Stimulated activated naive CD8-positive, alpha-beta T cell treated with anti-CD3 and anti-CD28 coated beads, Interleukin-15, Interleukin-2, amounts not matched to agents 100 U/mL and 50 U/mL, for 24 hours (primary cell): Measurements from ENCODE around the gene AP5B1.

Experiments used
- ATAC-seq: fragments of 150-1000 bp; cut with Tn5 transposase; one replicate; pipeline ENCODE4 v1.10.0; 2021
- DNase-seq: peaks from one replicate; pipeline ENCODE4 v3.0.0; 2021

Gene AP5B1

DNA sequence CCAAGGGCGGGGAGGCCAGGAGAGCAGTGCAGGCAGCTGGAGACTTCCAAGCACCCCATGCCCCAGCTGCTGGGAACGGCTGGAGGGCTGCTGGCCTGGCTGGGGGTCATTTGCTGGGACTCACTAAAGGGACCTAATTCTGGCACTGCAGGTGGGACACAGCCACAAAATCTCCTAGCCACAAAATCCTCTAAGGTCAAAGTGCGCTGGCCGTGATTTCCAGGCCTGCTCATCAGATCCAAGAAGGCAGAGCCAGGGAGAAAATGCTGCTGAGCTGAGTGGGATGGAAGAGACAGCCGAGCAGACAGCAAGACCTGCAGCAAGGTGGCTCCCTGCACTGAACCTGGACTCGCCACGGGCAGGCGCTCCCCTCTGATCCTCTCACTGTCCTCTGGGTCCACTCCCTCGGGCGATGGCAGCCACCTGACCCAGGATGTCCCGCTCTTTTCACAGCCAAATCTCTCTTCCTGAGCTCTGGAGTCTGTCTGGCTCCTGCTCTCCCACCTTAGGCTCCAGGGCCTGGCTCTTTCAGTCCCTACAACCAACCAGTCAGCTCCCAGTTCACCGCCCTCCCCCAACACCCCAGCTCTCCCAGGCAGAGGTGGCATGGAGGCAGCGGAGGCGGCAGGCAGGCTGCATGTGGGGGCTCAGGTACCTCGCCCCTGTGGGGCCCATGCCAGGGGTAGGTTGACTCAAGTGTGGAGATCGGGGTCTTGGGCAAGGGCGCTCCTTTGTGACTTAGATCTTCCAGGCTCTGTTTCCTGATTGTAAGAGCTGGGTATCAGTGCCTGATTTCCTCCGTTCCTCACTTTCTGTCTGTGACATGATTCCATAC, 20.6 kb upstream of the AP5B1 start:
- DNase-seq: no peak
- no peak for ATAC-seq

DNA sequence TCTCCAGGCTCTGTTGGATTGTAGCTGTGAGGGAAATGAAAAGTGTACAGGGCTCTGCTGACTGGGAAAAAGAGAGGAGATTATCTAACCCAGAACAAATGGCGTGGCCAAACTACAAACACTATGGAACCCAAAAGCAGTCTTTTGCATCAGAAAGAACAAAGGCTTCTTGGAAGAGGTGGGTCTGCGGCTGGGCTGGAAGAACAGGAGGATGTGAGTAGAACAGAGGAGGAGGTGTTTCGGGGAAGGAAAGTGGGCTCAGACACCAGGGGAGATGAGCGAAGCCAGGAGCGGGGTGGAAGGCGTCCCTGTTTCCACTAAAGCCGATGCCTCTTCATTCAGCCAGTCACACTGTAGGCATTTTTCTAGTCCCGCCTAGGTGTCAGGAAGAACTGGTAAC, 18.1 kb upstream of the AP5B1 start:
- ATAC-seq: no peak
- no peak for DNase-seq

DNA sequence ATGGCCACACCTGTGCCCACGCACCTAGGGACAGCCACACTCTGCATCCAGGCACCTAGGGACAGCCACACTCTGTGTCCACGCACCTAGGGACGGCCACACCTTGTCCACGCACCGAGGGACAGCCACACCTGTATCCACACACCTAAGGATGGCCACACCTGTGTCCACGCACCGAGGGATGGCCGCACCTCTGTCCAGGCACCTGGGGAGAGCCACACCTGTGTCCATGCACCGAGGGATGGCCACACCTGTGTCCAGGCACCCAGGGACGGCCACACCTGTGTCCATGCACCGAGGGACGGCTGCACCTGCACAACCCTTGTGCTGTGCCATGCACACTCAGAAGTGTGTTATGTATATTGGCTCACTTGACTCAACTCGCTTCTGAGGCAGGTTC, 16.9 kb upstream of the AP5B1 start:
- DNase-seq (no peak), ATAC-seq (no peak)

DNA sequence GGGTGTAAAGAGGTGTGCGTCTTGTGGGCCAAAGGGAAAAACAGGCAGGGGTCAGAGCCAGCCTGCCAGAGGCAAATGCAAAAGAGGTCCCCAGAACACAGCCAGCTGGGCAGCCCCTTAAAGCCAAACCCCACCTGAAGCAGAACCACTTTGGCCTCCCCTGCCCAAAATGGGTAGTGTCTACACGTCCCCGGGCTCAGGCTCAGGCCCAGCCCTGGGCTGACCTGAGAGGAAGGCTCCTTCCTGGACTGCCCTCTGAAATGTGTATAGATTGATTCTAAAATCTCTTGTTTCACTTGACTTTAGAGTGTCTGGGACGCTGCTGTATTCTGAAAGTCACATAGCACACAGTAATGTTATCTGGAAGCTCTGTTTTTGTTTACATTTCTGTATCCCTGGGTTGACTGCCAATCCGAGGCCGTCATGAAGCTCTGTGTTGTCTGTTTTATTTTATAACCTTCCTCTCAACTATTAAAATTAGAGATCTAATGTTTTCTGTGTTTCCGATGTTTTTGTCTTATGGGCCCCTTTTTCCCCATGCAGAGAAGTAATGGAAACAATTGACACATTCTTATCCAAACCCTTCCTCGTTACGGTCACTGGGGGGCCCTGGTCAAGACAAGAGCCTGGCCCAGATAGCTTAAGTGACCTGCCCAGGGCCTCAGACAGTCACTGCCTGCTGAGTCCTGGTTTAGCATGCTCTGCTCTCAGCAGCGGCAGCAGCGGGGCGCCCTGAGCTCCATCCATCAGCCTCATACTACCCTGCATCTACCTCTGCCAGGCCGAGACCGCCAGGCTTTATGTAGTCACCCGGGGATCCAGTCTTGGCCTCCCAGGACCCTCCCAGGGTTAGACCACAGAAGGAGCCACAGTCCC, 16.2 kb upstream of the AP5B1 start:
- ATAC-seq: no peak
- no peak for DNase-seq

DNA sequence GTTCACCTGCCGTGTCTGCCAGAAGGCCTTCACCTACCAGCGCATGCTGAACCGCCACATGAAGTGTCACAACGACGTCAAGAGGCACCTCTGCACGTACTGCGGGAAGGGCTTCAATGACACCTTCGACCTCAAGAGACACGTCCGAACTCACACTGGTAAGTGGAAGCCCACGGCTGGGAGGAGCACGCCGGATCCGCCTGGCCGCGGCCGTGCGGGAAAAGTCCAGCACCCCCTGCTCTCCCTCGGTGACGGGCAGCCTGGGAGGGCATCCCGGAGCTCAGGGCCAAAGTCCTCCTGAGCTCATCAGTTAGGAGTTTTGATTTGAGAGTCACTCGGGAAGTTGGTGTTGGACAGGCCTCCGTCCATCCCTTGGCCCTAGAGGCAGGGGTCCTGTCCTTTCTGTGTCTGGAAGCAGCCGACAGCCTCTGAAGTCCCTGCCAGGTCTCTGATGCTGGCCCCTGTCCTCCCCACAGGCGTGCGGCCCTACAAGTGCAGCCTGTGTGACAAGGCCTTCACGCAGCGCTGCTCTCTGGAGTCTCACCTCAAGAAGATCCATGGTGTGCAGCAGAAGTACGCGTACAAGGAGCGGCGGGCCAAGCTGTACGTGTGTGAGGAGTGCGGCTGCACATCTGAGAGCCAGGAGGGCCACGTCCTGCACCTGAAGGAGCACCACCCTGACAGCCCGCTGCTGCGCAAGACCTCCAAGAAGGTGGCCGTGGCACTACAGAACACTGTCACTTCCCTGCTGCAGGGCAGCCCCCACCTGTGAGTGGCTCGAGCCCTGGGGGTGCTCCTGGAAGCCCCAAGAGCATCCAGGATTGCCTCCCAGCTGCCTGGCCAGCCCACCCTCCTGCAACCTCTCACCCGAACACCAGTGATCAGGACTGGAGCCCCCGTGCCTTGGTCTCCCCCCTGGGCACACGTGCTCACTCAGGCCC, 14.1 kb upstream of the AP5B1 start:
- DNase-seq (no peak), ATAC-seq (no peak)

DNA sequence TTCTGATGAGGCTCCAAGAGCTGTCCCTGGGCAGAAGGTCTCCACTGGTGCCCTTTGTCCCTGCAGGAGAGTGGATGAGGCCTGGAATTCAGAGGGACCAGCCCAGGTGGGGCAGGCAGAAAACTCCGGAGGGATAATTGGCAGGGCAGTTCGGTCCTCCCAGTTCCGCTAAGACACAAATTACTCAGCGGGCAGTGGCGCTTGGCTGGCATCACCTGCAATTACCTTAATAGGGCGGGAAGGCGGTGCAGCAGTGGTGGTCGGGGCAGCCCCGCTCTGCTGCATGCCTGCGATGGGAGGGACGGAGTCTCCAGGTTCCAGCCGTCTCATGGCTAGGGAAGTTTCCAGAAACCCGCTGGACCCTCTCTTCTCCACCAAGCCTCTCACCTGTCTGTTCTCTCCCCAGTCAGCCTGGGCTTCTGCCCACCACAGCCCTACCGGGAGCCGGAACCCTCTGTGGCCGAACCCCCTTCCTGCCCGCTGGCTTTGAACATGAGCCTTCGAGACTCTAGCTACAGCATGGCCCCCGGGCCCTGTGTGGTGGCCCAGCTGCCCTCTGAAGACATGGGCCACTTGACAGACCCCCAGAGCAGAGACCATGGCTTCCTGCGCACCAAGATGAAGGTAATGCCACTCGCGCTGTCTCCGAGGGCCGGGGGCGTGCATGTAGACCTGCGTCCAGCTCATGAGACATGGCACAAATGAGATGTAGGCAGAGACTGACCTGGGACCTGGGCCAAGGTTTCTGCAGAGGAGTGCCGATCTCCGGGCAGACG, 13.0 kb upstream of the AP5B1 start:
- no peak for DNase-seq
- ATAC-seq: no peak

DNA sequence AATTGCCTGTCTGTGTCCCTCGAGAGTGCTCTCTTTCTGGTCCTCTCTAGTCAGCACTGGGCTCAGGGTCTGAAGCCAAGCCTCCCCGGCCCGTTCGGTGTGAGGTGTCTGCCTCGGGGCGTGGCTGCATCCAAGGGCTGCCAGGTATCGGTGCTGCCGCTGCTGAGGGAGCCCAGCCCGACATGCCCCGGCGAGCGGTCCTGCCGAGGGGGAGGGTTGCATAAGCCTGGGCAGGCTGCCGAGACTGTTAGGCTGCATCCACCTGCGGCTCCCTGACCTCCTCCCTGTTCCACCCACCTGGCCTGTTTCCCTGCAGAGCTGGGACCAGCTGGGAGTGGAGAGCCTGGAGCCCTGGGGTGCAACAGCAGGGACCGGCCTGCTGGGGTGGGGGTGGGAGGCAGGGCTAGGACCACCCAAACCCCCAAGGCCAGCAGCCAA, 12.4 kb upstream of the AP5B1 start:
- ATAC-seq: no peak
- DNase-seq: no peak

DNA sequence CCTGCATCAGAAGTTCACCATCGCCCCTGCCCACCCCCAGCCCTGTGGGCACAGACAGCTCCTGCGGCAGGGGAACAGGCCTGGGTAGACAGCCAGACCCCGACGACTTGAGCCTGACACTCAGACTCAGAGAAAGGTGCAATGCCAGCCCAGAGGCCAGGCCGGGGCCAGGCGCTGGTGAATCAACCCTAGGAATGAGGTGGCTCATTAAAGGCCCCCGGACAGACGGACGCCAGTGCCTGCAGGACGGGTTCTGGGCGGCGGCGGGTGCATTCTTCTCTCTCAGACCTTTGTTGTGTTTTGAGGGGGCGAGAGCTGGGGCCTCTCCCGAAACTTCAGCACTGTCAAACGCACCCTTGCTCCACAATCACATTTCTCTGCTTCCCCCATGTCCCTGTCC, 11.7 kb upstream of the AP5B1 start:
- no peak for DNase-seq
- no peak for ATAC-seq

DNA sequence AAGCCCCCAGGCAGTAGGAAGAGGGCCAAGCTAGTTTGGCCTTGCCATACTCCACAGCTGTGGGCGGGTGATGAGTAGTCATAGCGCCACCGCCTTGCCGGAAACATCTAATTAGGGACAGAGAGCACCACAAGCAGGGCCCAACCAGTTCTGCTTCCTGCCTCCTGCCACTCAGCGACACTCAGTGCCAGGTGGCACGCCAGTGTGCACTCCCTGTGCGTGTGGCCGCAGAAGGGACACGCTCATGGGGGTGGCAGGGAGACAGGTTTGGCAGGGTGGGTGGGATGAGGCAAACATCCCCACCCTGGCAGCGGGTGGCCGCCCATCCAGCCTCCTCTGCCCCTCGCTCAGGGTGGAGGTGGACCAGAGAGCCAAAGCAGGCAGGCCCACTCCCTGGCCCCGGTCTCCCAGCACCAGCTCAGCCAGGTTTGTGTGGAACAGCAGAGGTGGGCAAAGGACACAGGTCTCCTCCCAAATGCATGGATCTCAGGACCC, 11.0 kb upstream of the AP5B1 start:
- ATAC-seq (peak; percentile 90), DNase-seq (peak; percentile 68)

DNA sequence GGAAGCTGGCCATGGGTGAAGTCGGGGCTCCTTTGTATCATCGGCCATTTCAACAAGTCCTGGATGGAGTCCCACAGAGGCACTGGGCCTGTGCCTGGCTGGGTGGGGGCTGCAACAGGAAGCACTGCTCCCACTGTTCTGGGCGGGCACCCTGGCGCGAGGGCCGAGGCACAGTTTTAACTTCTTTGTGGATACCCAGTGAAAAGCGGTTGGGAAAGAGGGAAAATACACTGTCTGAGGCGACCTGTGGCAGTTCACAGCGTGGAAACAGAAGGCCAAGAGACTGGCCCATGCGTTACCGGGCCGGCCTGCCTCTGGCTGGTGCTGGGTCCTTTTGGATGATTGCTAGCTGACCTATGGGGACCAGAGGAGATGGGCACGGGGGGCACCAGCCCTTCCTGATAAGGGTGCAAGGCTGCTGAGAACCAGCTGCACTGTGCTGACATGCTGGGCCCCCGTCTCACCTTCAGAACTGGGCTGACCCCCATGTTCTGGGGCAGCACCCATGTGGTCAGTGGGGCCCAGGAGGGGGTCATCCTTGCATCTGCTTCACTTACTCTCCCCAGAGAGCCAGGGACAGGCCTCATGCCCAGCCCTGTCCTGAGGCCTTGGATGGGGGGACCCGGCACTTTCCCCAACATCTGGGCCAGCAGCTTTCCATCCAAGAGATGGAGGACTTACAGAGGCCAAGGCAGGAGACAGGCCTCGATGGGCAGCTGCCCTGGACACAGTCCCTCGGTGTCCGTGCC, 10.3 kb upstream of the AP5B1 start:
- ATAC-seq: no peak

DNA sequence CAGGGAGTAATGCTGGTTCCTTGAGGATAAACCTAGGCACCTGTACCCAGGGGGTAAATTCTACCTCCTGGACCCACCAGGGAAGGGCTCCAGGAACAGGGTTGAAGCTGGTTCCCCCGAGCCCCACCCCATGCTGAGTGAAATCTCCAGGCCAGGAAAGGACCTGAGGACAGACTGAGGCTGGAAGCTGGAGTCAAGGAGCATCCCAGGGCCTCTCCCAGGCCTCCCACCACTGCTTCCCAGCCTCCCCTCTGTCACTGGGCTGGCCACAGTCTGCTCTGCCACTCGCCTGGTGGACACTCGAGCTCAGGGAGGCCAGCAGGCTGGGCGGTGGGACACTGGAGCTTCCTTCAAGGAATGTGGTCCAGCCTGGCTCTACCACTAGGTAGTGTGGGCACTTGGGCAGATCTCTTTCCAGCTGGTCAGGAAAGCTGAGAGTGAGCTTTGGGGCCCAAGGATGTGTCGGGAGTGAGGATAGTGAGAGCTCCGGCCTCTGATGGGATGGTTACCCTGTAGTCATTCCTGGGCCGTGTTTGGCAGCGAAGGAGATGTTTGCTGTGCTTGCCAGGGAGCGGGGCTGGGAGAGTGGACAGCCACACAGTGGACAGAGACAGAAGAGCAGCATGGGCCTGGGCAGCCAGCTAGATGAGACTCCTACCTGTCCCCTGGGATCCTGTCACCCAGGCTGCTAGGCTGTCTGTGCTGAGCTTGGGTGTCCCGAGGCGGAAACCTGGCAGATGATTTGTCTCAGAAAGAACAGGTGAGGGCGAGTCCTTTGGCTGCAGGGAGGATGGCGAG, 9.5 kb upstream of the AP5B1 start:
- no peak for DNase-seq
- ATAC-seq: no peak

More for the DNA sequence above, 10.3 kb upstream of the AP5B1 start:
- no peak for DNase-seq

DNA sequence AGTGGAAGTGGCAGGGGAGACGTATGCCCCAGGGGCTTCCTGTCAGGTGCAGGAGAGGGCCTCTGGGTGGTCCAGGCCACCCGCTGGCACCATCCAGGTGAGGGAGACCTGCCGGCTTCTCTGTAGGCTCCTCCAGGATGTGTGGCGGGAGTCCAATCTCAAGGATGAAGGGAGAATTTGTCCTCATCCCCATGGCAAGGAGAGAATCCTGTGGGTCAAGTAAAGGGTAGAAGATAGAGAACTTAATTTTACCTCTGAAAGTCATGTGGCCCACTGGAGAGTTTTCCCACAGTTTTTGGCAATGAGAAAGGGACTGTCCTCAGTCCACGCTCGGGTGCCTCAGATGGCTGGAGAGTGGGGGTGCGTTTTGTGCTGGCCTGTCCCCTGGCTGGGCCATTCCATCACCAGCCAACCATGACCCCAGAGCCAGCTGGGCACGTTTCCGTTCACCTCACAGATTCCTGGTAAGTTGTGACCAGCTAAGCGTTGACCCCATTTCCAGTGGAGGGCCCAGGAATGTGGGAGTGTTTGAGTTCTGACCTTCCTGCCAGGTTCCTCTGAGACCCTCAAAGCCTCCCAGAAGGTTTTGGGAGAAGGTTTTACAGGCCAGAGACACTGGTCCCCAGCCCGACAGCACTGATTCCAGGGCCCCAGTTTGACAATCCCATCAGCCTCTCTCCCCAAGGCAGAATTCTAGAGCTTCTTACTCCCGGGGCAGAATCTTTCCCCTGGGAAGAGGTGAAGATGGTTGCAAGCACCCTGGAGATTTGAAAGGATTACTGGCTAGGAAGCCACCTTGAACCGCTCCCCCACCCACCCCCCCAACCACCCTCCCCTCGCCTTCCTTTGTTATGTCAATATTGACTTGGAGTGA, 8.7 kb upstream of the AP5B1 start:
- ATAC-seq: no peak
- DNase-seq: no peak

DNA sequence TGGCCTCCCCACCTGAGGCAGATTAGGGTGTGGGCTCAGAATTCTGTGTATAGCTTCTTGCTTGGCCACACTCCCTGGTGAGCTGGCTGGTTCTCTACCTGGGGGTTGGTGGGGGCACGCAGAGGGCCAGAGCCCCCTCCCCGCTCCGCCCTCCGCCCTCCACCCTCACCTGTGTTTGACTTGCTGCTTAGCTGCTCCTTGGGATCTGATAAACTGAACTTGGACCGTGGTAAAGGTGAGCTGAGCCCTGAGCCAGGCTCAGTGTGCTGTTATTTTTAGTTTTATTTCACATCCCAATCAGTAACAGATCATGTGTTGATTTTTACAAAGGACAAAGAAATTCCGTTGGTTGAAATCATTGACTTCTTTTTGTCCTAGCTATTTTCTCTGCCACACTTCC, 8.0 kb upstream of the AP5B1 start:
- ATAC-seq: no peak

DNA sequence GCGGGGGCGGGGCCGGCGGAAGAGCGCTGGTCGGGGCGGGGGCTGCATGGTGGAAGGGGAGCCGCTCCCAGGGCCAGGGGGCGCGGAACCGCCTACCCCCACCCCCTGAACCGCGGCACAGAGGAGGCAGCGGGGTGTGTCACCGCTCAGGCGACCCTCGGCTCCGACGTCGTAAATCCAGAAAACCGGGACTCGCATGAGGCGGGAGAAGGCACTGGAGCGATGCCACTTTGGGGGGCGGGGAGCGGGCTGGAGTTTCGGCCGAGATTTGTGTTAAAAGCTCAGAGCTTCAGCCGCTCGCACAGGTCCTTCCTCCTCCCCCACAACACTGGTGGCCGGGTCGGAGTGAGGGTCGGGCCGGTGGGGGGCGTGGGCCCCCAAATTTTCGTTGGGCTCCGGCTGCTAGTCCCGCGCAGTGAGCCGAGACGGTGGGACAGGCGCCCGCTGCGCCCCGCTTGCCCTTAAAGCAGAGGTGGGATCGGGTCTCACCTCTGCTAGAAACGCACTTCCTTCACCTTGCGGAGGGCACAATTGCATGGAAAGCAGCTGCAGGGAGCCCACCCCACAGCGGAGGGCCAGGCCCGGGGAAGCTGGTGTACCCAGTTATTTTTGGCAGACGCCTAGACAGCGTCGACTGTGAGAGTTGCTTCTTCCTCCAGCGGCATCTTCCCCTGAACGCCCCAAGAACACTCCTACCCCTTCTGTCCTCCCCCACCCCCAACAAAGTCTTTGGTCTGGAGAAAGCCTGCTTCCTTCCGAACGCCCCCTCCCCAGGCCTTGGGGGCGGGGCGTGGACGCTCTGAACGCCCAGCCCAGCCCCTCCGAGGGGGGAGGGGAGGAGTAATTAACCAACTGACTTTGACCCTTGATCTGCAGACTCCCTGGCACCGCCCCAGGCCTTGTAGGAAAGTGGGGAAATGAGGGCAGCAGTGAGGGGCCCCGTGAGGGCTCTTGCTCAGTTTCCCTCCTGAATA, 7.2 kb upstream of the AP5B1 start:
- ATAC-seq (no peak), DNase-seq (no peak)

More for the DNA sequence above, 8.0 kb upstream of the AP5B1 start:
- no peak for DNase-seq

DNA sequence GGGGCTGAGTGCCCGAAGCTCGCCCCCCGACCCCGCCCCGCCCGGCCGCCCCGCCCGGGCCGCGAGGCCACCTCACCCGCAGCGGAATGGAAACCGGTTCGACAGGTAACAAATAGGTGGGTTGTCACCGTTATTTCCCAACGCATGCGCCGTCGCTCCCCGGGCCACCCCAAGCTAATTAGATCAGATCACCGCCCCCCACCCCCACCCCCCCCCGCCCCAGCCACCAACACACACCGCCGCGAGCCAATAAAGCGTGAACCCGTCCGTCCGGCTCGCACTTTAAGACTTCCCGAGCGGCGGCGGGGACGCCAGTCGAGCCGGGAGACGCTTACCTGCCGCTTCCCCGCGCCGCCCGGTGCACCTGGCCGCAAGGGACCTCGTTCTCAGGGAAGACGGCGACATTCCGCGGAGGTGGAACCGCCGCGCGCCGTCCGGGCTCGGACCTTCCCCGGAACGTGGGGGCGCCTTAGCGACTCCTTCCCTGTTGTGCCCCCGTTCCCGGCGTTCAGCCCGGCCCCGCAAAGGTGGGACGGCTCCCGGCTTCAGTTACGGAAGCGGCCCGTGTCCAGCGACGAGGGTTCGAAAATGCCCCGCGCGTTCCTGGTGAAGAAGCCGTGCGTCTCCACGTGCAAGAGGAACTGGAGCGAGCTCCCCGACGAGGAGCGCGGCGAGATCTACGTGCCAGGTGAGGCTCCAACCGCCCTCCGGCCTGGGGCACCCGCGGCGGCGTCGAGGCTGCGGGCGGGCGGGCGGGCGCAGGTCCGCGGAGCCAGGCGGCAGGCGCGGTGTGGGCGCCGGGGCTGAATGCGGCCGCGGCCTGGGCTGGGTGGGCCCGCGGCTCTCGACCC, 6.2 kb upstream of the AP5B1 start, which contains the start of gene OVOL1:
Gene OVOL1, plus strand, starts transcription at position 278 of the 851 bp plus-strand sequence. Its CDS starts 311 bp downstream, at position 589.
- DNase-seq: no peak
- ATAC-seq: no peak
